Hepatocyte (in vitro differentiated cells): ENCODE results near the gene RHOXF2B.

Experiments used
- EZH2phosphoT487 ChIP-seq: fragments of 200-600 bp; sonication (generic); IDR thresholded peaks from one replicate; pipeline ENCODE4 v1.6.1; 2018; ENCODE audit warnings: antibody characterized with exemption, mild to moderate bottlenecking, low read depth, moderate library complexity; ENCODE audit not compliant: unreplicated experiment, severe bottlenecking
- TF ChIP-seq, protein P1 (sequence below): fragments of 200-600 bp; sonication (generic); IDR thresholded peaks from 2 replicates; pipeline ENCODE4 v1.5.1; 2016; ENCODE audit warnings: antibody characterized with exemption, mild to moderate bottlenecking; ENCODE audit not compliant: poor library complexity

DNA sequence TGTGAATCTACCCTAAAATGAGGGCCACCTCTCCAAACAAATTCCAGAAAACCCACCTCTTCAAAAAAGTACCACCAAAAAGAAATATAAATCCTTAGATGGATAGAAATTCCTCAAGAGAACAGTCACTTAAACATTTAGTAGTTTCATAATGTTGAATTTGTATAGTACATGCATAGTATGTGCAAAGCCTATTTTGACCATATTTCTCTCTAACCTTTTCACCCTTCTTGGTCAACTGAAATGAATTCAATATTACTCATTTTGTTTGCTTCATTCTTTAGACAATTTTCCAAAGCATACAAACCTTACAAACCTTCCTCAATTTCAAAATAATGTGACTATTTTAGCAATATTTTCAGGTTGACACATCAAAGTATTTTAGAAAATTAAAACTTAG, 34.1 kb upstream of the RHOXF2B start:
- TF ChIP-seq, protein P1, sequence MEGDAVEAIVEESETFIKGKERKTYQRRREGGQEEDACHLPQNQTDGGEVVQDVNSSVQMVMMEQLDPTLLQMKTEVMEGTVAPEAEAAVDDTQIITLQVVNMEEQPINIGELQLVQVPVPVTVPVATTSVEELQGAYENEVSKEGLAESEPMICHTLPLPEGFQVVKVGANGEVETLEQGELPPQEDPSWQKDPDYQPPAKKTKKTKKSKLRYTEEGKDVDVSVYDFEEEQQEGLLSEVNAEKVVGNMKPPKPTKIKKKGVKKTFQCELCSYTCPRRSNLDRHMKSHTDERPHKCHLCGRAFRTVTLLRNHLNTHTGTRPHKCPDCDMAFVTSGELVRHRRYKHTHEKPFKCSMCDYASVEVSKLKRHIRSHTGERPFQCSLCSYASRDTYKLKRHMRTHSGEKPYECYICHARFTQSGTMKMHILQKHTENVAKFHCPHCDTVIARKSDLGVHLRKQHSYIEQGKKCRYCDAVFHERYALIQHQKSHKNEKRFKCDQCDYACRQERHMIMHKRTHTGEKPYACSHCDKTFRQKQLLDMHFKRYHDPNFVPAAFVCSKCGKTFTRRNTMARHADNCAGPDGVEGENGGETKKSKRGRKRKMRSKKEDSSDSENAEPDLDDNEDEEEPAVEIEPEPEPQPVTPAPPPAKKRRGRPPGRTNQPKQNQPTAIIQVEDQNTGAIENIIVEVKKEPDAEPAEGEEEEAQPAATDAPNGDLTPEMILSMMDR: no peak
- no peak for TF ChIP-seq EZH2phosphoT487
